Measurements from ENCODE around the gene PAK3.
A peak's percentile ranks its signal among the peaks of the same experiment; 100 is the strongest.

The PAK3 gene

GRCh38 chrX:111133389-111133788, 37.4 kb downstream of the PAK3 start:
- no peaks in the 10 kb centered on the region for H3K36me3 ChIP-seq (ENCODE audit: control insufficient read depth, insufficient read depth, low read length)
- H3K4me1 ChIP-seq = no peaks in the 10 kb centered on the region
- H2AFZ ChIP-seq = no peak overlapping the region
- no peaks in the 10 kb centered on the region for H3K9me3 ChIP-seq (ENCODE audit: control insufficient read depth, low read length)
- no peak overlapping the region for H3K27ac ChIP-seq
- H3K4me2 ChIP-seq (ENCODE audit: low read length) = no peak overlapping the region
- no peaks in the 10 kb centered on the region for H3K27me3 ChIP-seq (ENCODE audit: control insufficient read depth, insufficient read depth, low read length)
- no peak overlapping the region for H3K9ac ChIP-seq
- TF ChIP-seq CTCF (IDR thresholded peaks at IDR 0.05) = no peak
- no peaks in the 10 kb centered on the region for H3K79me2 ChIP-seq
- H3K4me3 ChIP-seq (ENCODE audit: low read depth, low read length) = no peak overlapping the region

GRCh38 chrX:111145878-111146277, 49.9 kb downstream of the PAK3 start:
- Histone ChIP-seq H3K4me2 (ENCODE audit: low read length) (no peak overlapping the region), H3K36me3 (ENCODE audit: control insufficient read depth, insufficient read depth, low read length) (no peaks in the 10 kb centered on the region), H3K27me3 (ENCODE audit: control insufficient read depth, insufficient read depth, low read length) (no peaks in the 10 kb centered on the region), H3K9me3 (ENCODE audit: control insufficient read depth, low read length) (no peaks in the 10 kb centered on the region), H2AFZ (no peak overlapping the region), H3K4me1 (no peaks in the 10 kb centered on the region), H3K4me3 (ENCODE audit: low read depth, low read length) (no peak overlapping the region), H3K27ac (no peak overlapping the region), H3K9ac (no peak overlapping the region), H3K79me2 (no peaks in the 10 kb centered on the region)
- no peak for TF ChIP-seq CTCF (IDR thresholded peaks at IDR 0.05)

- no peak overlapping the region for H3K27ac ChIP-seq
- no peaks in the 10 kb centered on the region for H3K36me3 ChIP-seq (ENCODE audit: control insufficient read depth, insufficient read depth, low read length)
- H3K4me1 ChIP-seq = no peaks in the 10 kb centered on the region
- no peak overlapping the region for H3K9ac ChIP-seq
- no peaks in the 10 kb centered on the region for H3K9me3 ChIP-seq (ENCODE audit: control insufficient read depth, low read length)
- H3K4me2 ChIP-seq (ENCODE audit: low read length) = no peak overlapping the region
- H3K4me3 ChIP-seq (ENCODE audit: low read depth, low read length) = no peak overlapping the region
- no peak for TF ChIP-seq CTCF (IDR thresholded peaks at IDR 0.05)
- no peaks in the 10 kb centered on the region for H3K27me3 ChIP-seq (ENCODE audit: control insufficient read depth, insufficient read depth, low read length)
- no peaks in the 10 kb centered on the region for H3K79me2 ChIP-seq
- H2AFZ ChIP-seq = no peak overlapping the region
Measured at GRCh38 chrX:111151764-111152163, 55.8 kb downstream of the PAK3 start.

- H3K4me1 ChIP-seq = no peaks in the 10 kb centered on the region
- no peak overlapping the region for H3K27ac ChIP-seq
- H3K36me3 ChIP-seq (ENCODE audit: control insufficient read depth, insufficient read depth, low read length) = no peaks in the 10 kb centered on the region
- H3K9ac ChIP-seq = no peak overlapping the region
- TF ChIP-seq CTCF (IDR thresholded peaks at IDR 0.05) = no peak
- no peaks in the 10 kb centered on the region for H3K27me3 ChIP-seq (ENCODE audit: control insufficient read depth, insufficient read depth, low read length)
- no peak overlapping the region for H3K4me3 ChIP-seq (ENCODE audit: low read depth, low read length)
- H3K9me3 ChIP-seq (ENCODE audit: control insufficient read depth, low read length) = no peaks in the 10 kb centered on the region
- H2AFZ ChIP-seq = no peak overlapping the region
- no peak overlapping the region for H3K4me2 ChIP-seq (ENCODE audit: low read length)
- no peaks in the 10 kb centered on the region for H3K79me2 ChIP-seq
Measured at GRCh38 chrX:111159232-111159631, 63.2 kb downstream of the PAK3 start.

GRCh38 chrX:111164728-111165127, 68.7 kb downstream of the PAK3 start:
- Histone ChIP-seq H3K4me1 (no peaks in the 10 kb centered on the region), H3K9ac (no peak overlapping the region), H3K79me2 (no peaks in the 10 kb centered on the region), H3K27ac (no peak overlapping the region), H3K36me3 (ENCODE audit: control insufficient read depth, insufficient read depth, low read length) (no peaks in the 10 kb centered on the region), H2AFZ (no peak overlapping the region), H3K27me3 (ENCODE audit: control insufficient read depth, insufficient read depth, low read length) (no peaks in the 10 kb centered on the region), H3K4me2 (ENCODE audit: low read length) (no peak overlapping the region), H3K9me3 (ENCODE audit: control insufficient read depth, low read length) (no peaks in the 10 kb centered on the region), H3K4me3 (ENCODE audit: low read depth, low read length) (no peak overlapping the region)
- peak; percentile 18 for TF ChIP-seq CTCF (IDR thresholded peaks at IDR 0.05)
